GM19351 (cell line): ENCODE results near the gene PIK3CB.

Experiments used
- ATAC-seq: cut with Tn5 transposase; IDR thresholded peaks from one replicate; pipeline ENCODE4 v1.9.1; 2021; ENCODE audit warnings: mild to moderate bottlenecking, moderate library complexity; ENCODE audit not compliant: unreplicated experiment

The PIK3CB gene

DNA sequence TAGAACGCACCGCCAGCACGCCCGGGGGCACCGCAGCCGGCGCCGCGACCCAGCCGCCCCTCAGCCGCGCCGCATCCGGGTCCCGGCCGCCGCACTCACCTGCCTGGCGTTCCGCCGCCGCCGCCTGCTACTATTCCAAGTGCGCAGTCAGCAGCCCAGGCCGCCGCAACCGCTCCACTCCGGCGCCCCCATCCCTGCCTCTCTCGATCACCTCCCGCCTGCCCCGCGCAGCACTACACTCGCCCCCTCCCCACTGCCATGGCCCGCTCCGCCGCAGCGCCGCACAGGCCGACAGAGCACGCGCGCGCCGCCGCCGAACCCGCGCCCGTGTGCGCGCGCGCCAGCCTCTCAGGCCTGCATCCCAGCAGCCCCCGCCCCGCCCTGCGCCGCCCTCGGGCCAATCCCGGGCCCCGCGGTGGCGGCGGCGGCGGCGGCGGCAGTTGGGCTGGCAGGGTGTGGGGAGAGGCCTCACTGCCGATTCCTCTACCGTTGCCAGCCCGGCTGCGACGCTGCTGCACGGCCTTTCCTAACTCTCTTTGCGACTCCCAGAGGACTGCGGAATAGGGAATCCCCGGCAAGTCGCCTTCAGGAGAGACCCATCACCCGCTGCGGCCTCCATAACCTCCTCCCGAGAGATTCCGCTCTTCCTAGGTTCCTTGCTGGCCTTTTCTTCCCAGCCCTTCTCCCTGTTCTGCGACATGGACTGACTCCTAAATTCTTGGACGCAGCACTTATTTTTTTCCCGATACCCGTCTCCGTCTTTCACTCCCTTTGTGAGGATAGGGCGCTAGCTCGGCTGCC, at the start of gene PIK3CB:
PIK3CB (minus strand) TSS at position 333 of the 801 bp plus-strand sequence. CDS start 75,585 bp downstream, outside the sequence.
- peak; percentile 89 for ATAC-seq

DNA sequence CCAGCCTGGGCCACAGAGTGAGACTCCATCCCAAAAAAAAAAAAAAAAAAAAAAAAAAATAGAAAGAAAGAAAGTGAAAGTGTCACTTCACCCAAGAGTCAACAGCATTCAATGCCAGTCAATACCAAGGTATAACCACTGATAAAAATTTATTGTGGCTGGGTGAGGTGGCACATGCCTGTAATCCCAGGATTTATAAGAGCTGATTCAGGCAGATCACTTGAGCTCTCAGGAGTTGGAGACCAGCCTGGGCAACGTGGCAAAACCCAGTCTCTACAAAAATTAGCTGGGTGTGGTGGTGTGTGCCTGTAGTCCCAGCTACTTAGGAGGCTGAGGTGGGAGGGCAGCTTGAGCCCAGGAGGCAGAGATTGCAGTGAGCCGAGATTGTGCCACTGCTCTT, 46.5 kb upstream of the PIK3CB start:
- no peak for ATAC-seq

DNA sequence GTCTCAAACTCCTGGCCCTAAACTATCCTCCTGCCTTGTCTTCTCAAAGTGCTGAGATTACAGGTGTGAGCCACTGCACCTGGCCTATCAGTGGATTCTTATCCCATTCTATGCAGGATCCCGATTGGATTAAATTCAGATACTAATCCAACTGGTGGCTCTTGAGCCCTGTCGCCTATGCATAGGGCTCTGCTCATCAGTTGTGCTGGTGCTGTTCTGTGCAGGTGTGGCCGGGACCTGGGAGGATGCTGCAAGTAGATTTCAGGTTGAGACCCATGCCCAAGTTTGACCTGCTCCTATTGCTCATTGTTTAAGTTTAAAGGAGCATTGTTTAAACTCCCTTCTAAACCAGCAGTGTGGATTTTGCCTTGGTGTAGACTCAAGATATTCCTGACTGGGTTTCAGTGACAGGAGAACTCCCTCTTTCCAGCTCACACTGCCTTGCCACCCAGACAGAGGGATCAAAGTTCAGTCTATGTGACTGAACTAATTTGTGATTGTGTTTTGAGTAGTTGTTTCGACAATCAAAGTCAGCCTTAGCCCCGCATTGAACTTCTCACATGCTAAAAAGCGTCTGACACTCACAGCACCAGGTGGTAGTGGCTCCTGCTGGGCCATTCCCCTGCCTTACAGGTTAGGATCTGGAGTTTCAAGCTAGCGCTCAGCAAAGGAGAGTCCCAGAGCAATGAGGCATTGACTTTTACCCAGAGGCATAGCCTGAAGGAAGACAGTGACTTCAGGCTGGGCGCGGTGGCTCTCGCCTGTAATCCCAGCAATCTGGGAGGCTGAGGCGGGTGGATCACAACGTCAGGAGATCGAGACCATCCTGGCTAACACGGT, 45.0 kb upstream of the PIK3CB start:
- ATAC-seq = no peak

DNA sequence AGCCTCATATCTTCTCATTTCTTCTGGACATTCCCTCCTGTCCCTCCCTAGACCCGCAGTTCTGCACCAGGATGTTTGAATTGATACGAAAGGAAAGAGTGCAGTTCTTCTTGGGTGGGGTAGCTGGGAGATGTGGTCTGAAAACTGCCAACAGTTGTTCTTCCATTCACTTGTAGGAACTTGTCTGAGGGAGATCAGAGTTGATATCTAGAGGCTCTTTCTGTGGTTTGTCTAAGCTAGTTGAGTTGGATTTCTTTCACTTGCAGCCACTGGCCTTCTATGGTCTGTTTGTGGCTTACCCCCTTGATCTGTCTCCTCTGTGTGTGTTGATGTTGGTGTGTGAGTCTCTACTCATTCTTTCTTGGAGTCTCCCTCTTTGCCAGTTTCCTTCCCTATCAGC, 42.5 kb upstream of the PIK3CB start:
- no peak for ATAC-seq

DNA sequence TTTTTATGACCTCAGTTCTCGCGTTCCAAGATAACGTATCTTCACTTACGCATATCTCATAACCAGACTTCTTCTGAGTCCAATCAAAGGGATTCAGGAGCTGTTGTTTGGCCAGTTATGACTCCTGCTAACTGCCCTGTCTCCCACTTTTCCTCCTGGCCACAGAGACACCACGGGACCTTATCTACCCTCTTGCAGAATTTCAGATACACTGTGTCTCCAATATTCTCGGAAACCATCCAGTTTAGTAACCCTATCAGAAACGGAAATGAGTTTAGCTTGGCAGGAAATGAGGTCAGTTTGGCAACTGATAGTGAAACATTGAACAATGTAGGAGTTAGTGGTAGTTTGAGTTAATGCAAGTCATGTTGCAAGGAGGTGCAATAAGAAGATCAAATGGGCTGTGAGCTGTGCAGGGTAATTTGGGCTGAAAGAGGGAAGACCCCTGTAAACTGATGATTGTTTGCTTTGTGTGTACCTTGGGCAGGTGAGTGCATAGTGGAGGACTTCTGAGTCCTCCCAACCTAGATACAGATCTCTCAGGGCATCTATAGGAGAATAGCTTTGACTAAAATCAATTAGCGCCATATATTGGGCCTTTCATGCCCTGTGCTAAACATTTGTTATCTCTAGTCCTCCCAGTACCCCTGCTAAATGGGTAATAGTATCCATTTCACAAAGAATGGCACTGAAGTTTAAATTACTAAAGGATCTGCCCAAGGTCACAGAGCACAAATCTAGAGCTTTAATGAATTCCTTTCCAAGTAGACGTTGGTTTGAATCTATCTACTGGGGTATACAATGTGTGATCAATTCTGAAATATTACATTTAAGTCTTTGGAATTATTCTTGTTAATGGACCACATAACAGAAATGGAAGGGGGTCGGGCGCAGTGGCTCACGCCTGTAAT, 41.3 kb upstream of the PIK3CB start:
- no peak for ATAC-seq

DNA sequence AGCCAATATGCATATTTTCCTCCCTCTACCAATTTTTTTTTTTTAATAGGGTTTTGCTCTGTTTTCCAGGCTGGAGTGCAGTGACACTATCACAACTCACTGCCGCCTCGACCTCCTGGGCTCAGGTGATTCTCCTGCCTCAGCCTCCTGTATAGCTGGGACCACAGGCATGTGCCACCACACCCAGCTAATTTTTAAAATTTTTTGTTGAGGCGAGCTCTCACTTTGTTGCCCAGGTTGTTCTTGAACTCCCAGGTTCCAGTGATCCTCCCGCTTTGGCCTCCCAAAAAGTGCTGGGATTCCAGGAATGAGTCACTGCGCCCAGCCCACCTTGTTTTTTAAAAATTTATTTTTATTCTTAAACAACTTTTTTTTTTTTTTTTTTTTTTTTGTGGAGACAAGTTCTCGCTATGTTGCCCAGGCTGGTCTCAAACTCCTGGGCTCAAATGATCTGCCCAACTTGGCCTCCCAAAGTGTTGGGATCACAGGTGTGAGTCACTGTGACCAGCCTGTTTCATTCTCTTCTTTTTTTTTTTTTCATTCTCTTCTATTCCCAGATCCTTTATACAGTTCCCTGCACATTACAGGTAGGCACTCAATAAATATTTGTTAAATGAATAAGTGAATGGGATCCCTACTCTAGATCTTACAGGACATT, 40.5 kb upstream of the PIK3CB start:
- ATAC-seq = no peak

DNA sequence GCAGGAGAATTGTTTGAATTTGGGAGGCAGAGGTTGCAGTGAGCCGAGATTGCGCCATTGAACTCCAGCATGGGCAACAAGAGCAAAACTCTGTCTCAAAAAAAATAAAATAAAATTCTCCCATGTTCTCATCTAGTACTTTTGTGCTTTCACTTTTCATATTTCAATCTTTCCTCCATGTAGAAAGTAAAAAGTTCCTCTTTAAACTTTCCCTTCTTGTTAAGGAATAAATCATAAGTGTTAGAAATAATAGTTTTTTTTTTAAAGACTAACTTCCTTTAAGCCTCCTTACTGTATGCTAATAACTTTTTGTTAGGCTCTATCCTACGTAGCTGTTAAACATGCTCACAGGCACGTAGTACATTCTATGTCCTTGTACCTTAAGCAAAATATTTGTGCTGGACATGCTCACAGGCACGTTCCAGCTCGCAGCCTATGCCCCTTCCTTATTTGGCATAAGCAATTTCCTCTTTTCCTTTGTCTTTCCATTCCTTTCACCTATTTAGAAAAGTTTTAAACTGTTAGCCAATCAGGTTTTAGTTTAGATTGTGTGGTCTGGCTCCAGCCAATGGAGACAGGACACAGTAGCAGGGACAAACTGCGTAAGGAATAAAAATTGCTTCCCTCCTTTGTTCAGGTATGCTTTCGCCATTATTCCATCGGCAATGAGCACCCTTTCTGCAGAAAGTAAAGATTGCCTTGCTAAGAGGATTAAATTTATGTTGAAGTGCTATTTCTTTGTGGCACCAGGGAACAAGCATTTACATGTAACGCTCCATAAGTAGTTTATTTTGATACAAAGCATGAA, 38.9 kb upstream of the PIK3CB start:
- ATAC-seq = no peak

DNA sequence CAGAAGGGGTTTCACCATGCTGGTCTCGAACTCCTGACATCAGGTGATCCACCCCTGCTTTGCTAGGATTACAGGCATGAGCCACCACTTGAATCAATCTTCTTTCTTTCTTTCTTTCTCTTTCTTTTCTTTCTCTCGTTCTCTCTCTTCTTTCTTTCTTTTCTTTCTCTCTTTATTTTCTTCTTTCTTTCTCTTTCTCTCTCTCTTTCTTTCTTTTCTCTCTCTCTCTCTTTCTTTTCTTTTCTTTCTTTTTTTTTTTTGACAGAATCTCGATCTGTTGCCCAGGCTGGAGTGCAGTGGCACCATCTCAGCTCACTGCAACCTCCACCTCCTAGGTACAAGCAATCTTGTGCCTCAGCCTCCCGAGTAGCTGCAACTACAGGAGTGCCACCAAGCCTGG, 37.9 kb upstream of the PIK3CB start:
- ATAC-seq = no peak

DNA sequence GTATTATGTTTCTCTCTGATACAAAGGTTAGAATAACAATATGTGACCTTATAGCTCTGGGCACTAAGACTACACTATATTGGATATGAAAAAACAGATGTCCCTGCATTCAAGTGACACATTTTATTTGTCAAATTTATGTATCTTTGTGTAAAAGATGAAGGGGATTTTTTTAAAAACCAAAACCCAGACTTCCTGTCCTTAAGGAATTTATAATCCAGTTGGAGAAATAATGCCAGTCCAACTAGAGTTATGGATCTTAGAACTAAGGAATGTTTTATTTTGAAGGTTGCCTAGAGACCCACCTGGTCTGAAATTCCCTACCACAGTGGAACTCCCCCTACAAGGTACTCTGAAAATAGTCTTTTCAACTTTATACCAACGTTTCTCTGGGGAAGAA, 33.3 kb upstream of the PIK3CB start:
- no peak for ATAC-seq

DNA sequence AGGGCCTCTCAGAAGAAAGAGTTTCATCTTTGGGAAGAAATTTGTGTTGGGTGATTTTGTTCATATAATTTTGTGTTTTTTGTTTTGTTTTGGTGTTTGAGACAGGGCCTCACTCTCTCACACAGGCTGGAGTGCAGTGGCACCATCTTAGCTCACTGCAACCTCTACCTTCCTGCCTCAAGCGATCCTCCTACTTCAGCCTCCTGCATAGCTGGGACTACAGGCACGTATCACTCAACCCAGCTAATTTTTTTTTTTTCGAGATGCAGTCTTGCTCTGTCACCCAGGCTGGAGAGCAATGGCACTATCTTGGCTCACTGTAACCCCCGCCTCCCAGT, 29.0 kb upstream of the PIK3CB start:
- ATAC-seq = no peak

DNA sequence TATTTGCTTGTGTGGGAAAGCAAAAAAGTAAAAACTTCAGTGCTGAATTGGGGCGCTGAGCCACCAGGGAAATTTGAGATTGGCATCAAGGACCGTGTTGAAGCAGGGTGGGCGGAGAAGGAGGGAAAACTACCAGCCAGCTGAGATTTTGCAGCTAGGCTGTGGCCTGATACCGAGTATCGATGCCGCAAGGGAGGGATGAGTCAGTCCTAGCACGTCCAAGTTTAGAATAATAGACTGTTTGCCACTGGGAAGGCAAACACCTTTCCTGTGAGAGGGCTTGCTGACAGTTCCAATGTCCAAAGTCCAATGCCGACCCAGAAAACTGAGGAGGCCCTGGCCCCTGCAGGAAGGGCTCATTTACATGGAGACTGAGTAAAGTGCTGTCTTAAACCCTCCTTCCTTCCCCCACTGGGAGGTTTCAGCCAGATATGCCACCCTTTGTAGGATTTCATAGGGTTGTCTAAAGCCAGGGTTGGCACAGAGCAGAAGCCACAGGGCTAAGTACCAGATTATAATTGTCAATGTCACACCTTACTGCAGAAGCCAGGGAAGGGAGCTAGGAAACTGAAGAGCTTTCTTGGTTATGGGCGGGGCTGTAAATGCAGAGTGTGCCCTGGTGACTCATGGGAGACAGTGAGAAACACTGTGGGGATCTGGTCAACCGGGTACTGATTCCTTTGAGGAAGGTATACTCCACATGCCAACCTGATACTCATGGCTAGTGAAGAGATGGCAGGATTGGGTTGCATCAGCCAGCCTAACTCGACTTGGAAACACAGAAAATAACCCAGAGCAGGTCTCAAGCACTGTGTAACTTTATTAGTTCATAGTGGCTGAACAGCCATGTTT, 28.4 kb upstream of the PIK3CB start:
- no peak for ATAC-seq

DNA sequence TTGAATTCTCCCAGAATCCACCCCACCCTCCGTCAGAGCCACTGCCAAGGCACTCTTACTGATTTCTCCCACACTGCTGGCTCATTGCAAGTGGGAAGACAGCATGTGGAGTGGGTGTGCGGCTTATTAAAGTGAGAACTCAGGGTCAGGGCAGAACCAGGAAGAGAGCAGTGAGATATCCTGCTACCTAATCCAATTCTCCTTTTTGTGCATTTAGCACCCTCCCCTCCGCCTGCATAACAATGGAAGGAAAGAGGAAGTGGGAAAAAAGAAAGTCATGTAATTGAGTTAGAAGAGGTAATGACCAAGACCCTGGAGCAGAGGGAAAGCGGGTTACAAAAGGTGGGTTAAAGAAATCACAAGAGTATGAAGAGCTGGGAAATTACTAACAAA, 27.8 kb upstream of the PIK3CB start:
- no peak for ATAC-seq

DNA sequence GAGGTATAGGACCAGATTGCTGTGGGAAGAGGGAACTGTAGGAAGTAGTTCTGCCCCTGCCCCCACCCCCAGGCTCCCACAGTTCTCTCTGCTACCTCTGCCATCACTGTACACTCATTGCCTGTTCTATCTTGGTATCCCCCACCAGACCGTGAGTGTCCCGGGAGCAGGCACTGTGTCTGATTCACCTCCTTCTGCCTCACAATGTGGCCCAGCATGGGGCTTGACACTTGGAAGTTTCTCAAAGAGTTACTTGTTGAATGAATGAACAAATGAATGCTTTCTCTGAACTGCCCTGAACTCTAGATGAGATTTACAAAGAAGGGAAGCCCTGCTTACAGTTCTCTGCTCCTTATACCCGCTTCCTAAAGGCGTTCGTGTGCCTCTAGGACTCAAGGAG, 27.1 kb upstream of the PIK3CB start:
- ATAC-seq = no peak

DNA sequence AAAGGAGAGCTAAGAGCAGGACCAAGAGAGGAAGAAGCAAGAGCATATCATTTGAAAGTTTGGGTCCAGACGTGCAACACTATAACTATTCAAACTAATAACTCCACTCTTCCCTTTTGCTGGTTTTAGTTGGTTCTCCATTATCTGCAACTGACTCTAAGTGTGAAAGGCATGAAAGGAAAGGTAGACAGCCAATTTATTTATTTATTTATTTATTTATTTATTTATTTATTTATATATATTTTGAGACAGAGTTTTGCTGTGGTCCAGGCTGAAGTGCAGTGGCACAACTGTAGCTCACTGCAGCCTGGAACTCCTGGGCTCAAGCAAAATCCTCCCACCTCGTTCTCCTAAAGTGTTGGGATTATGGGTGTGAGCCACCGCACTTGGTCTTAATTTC, 22.1 kb upstream of the PIK3CB start:
- ATAC-seq = no peak

DNA sequence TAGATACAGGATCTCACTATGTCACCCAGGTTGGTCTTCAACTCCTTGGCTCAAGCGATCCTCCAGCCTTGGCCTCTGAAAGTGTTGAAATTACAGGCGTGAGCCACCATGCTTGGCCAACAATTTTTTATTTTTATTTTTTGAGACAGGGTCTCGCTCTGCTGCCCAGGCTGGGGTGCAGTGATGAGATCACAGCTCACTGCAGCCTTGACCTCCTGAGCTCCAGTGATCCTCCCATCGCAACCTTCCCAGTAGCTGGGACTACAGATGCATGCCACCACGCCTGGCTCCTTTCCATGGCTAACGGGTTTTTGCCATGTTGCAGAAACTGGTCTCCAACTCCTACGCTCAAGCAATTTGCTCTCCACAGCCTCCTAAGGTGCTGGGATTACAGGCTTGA, 20.2 kb upstream of the PIK3CB start:
- ATAC-seq = no peak

DNA sequence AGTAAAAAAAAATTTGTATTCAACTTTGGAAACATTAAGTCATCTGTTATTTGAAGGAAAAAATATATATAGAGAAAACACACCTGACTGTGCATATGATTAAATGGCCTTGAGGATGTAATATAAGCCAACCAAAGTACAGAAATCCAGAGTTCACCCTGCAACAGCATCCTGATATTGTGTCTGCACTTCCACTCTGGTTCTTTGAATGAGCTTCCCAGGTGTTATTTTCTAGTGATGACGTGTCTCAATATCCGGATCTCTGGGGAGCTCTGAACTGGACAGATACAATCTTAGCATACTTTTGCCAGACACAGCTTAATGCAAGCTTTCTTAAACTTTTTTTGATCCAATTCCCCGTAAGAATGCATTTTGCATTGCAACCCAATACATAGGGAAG, 19.5 kb upstream of the PIK3CB start:
- ATAC-seq = no peak

DNA sequence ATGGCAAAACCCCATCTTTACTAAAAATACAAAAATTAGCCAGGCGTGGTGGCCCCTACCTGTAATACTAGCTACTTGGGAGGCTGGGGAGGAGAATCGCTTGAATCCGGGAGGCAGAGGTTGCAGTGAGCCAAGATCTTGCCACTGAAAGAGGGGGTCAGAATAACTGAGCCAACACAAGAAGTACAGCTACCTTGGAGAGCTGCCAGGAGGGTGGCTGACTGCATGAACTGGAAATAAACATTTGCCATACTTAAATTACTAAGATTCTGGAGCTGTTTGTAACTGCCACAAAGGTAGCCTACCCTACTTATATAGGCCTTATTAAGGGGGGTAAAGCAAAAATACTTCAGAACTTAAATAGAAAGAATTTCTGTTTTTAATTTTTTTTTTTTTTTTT, 15.4 kb upstream of the PIK3CB start:
- ATAC-seq = no peak

DNA sequence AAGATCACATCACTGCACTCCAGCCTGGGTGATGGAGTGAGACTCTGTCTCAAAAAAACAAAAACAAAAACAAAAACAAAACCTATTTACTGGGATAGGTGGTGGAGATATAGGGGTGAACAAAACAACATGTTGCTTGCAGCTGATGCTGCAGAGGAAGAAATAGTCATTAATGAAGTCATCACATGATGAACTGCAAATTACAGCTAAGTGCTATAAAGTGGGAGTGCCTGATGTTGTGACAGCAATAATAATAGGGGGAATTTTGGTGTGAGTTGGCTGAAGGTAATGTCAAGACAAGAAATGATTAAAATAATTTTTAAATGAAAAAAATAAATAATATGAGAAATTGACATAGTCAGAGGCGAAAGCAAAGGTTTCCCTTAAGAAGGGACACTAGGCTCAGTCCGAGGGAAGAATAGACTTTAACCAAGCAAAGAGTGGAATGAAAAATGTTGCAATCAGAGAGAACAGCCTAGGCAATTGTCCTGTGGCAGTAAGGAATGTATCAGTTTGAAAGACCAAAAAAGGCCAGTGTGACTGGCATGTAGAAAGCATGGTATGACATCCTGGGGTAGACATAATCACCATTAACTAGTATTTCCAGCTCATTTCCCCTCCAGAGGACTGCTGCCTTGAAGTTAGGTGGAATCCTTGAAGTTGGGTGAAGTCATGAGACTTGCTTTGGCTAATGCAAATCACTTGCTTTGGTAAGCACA, 14.7 kb upstream of the PIK3CB start:
- no peak for ATAC-seq
